ENCODE data around the gene ADAMTS12. TPM values are rescaled to one million over a fixed set of nuclear protein-coding genes. Genes with fewer than 3 reads are reported as not detected.

The ADAMTS12 gene
- polyA plus RNA-seq, 1 donor (not counting 4 experiments of a cell fraction or from before 2014, with no cell fraction given): 0.49 TPM

DNA sequence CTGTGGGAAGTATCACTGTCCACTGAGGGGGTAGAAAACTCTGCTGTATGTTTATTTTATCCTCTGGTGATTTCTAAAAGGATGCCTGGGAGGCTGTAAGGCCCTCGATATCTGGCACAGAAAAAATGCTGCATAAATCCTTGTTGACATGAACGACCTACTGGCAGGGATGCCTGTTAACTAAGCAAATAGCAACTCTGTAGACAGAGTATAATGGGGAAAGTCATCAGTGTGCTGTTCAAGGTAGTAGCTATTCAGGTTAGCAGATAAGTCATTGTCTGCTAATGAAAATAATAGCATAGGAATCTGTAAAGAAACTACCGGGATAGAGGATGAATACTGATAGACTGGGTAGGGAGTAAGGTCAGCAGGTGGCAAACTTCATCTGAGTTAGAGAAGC, 256.2 kb downstream of the ADAMTS12 start:
- DNase-seq (ENCODE audit: low read depth, low spot score) (no peak), FAIRE-seq (no peak)
- Histone ChIP-seq H3K27me3 (ENCODE audit: control insufficient read depth, extremely low read depth, insufficient read depth, low read length) (no peaks in the 10 kb centered on the region), H3K9ac (ENCODE audit: control insufficient read depth, extremely low read depth, insufficient read depth, low read length) (no peak overlapping the region), H3K4me1 (ENCODE audit: control insufficient read depth, extremely low read depth, insufficient read depth, low read length) (no peaks in the 10 kb centered on the region), H3K4me3 (ENCODE audit: control insufficient read depth in 2 of 3, extremely low read depth in 1 of 3, insufficient read depth in 2 of 3, low read depth in 1 of 3, low read length in 3 of 3) (no peak overlapping the region), H3K9me1 (ENCODE audit: control insufficient read depth, extremely low read depth, insufficient read depth, low read length) (no peaks in the 10 kb centered on the region), H3K79me2 (ENCODE audit: control insufficient read depth, insufficient read depth, low read length) (no peaks in the 10 kb centered on the region), H3K4me2 (ENCODE audit: control insufficient read depth, extremely low read depth, insufficient read depth, low read depth, low read length) (no peak overlapping the region), H2AFZ (ENCODE audit: control insufficient read depth, low read length) (no peak overlapping the region), H3K27ac (ENCODE audit: control insufficient read depth, insufficient read depth, low read length) (no peak overlapping the region), H3K36me3 (ENCODE audit: control insufficient read depth in 2 of 2, extremely low read depth in 1 of 2, insufficient read depth in 2 of 2, low read length in 2 of 2) (no peaks in the 10 kb centered on the region), H4K20me1 (ENCODE audit: control insufficient read depth, extremely low read depth, insufficient read depth, low read length) (no peaks in the 10 kb centered on the region), H3K9me3 (ENCODE audit: control insufficient read depth, low read depth, low read length) (no peaks in the 10 kb centered on the region)
- dilution Hi-C loops (cut with MboI; ENCODE audit: extremely low pct_ligation_motif_present, low sequenced_read_pairs): no loop called here
- TF ChIP-seq EZH2 (IDR thresholded peaks at IDR 0.05; ENCODE audit: low read length): no peak
- TF ChIP-seq CTCF (optimal IDR thresholded peaks at IDR 0.05 in 1 of 3, IDR thresholded peaks at IDR 0.05 in 1 of 3, conservative IDR thresholded peaks at IDR 0.05 in 1 of 3; ENCODE audit: extremely low read depth in 1 of 3, insufficient read depth in 2 of 3, low read length in 3 of 3): no peak

- Histone ChIP-seq H3K27ac (ENCODE audit: control insufficient read depth, insufficient read depth, low read length) (no peak overlapping the region), H3K4me3 (ENCODE audit: control insufficient read depth in 2 of 3, extremely low read depth in 1 of 3, insufficient read depth in 2 of 3, low read depth in 1 of 3, low read length in 3 of 3) (no peak overlapping the region), H3K9me1 (ENCODE audit: control insufficient read depth, extremely low read depth, insufficient read depth, low read length) (no peaks in the 10 kb centered on the region), H2AFZ (ENCODE audit: control insufficient read depth, low read length) (no peak overlapping the region), H4K20me1 (ENCODE audit: control insufficient read depth, extremely low read depth, insufficient read depth, low read length) (no peaks in the 10 kb centered on the region), H3K9ac (ENCODE audit: control insufficient read depth, extremely low read depth, insufficient read depth, low read length) (no peak overlapping the region), H3K4me2 (ENCODE audit: control insufficient read depth, extremely low read depth, insufficient read depth, low read depth, low read length) (no peak overlapping the region), H3K4me1 (ENCODE audit: control insufficient read depth, extremely low read depth, insufficient read depth, low read length) (no peaks in the 10 kb centered on the region), H3K27me3 (ENCODE audit: control insufficient read depth, extremely low read depth, insufficient read depth, low read length) (no peaks in the 10 kb centered on the region), H3K36me3 (ENCODE audit: control insufficient read depth in 2 of 2, extremely low read depth in 1 of 2, insufficient read depth in 2 of 2, low read length in 2 of 2) (no peaks in the 10 kb centered on the region), H3K9me3 (ENCODE audit: control insufficient read depth, low read depth, low read length) (no peaks in the 10 kb centered on the region), H3K79me2 (ENCODE audit: control insufficient read depth, insufficient read depth, low read length) (no peaks in the 10 kb centered on the region)
- TF ChIP-seq EZH2 (IDR thresholded peaks at IDR 0.05; ENCODE audit: low read length) (no peak), CTCF (optimal IDR thresholded peaks at IDR 0.05 in 1 of 3, IDR thresholded peaks at IDR 0.05 in 1 of 3, conservative IDR thresholded peaks at IDR 0.05 in 1 of 3; ENCODE audit: extremely low read depth in 1 of 3, insufficient read depth in 2 of 3, low read length in 3 of 3) (no peak)
- FAIRE-seq (no peak), DNase-seq (ENCODE audit: low read depth, low spot score) (no peak)
- dilution Hi-C loops (cut with MboI; ENCODE audit: extremely low pct_ligation_motif_present, low sequenced_read_pairs): no loop called here
Observed at GRCh38 chr5:33633699-33634098, 258.1 kb downstream of the ADAMTS12 start.
